AG09309 (cell line): ENCODE data around the gene NDRG3.
"Not testable (repeated sequence)": the region's sequence is repeated elsewhere in the genome, so short reads cannot be mapped to it uniquely, and the experiment has no call there.

Experiments
- DNase-seq: peaks from one replicate; pipeline ENCODE4 v3.0.0-alpha.2; 2010; ENCODE audit warnings: low read depth
- H3K4me3 ChIP-seq: 2 replicates; pipeline ENCODE4 v1.5.1; 2011; ENCODE audit warnings: mild to moderate bottlenecking, low read depth, low read length, moderate library complexity; ENCODE audit not compliant: control insufficient read depth
- TF ChIP-seq, protein P1 (sequence below): IDR thresholded peaks from 2 replicates; pipeline ENCODE4 v1.5.1; 2011; ENCODE audit warnings: mild to moderate bottlenecking, low read depth, low read length, inconsistent platforms; ENCODE audit not compliant: insufficient read depth, control insufficient read depth; ENCODE audit errors: missing control alignments

The NDRG3 gene

DNA sequence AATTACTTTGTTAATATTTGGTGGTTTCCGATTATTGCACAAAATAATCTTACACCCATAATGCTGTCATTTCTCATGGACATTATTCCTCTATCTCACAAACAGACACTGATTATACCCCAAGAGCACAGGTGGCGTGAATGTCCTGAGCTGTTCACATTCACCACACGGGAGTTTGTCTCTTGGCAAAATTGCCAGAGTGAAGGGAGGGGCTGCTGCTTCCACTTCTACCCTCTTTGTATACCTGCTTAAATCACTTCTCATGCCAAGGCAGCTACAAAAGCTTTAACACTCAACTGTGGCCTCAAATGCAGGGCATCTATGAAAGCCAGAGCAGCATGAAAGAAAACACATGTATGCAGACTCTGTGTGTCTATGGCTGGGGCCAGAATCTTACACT is 58.0 kb downstream of the NDRG3 start:
- DNase-seq, result no peak
- H3K4me3 ChIP-seq, result no peak overlapping the region
- TF ChIP-seq, protein P1, sequence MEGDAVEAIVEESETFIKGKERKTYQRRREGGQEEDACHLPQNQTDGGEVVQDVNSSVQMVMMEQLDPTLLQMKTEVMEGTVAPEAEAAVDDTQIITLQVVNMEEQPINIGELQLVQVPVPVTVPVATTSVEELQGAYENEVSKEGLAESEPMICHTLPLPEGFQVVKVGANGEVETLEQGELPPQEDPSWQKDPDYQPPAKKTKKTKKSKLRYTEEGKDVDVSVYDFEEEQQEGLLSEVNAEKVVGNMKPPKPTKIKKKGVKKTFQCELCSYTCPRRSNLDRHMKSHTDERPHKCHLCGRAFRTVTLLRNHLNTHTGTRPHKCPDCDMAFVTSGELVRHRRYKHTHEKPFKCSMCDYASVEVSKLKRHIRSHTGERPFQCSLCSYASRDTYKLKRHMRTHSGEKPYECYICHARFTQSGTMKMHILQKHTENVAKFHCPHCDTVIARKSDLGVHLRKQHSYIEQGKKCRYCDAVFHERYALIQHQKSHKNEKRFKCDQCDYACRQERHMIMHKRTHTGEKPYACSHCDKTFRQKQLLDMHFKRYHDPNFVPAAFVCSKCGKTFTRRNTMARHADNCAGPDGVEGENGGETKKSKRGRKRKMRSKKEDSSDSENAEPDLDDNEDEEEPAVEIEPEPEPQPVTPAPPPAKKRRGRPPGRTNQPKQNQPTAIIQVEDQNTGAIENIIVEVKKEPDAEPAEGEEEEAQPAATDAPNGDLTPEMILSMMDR, result no peak

DNA sequence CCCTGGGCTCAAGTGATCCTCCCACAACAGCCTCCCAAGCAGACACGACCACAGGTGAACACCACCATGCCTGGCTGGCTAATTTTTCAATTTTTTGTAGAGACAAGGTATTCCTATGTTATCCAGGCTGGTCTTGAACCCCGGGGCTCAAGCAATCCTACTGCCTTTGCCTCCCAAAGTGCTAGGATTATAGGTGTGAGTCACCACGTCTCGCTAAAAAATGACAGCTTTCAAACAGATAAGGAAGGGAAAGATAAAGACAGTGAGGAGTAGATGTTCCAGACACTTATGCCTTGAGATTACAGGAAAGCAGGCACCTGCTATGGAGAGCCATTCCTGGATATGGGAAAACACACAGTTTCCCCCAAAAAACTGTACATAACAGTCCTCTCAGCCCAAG is 58.9 kb downstream of the NDRG3 start:
- TF ChIP-seq, protein P1, result no peak
- H3K4me3 ChIP-seq, result no peak overlapping the region
- DNase-seq, result no peak

DNA sequence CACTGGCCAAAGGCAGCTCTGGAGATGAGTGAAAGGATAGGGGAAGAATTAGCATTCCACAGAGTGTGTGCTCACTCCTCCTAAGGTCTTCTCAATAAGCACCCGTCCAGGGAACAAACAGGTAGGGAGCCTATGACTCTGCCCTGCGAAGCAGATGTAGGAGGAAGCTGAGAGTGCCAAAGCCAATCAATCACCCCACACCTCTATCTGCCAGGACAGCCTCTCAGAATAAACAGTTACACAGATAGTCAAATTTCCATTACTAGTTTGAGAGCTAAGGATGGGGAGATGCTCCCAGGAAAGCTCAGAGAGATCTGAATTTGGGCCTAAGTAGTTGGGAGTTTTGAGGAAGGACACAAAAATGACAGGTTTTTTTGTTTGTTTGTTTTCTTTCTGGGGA is 59.4 kb downstream of the NDRG3 start:
- TF ChIP-seq, protein P1, result no peak
- no peak overlapping the region for H3K4me3 ChIP-seq
- DNase-seq, result no peak

DNA sequence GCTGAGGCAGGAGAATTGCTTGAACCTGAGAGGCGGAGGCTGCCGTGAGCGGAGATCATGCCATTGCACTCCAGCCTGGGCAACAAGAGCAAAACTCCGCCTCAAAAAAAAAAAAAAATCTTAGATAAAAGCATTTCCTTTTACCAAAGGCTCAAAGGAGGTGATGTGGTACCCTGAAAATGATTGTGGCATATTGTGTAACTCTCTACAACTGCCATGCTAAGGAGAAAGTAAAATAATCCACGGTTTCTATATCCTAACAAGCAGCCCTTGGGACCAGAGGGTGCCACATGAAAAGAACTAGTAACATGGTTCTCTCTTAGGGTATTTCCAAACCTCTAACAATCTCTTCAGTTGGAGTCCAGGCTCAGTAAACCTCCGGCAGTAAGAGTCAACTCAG is 61.1 kb downstream of the NDRG3 start:
- TF ChIP-seq, protein P1, result no peak
- no peak for DNase-seq
- no peak overlapping the region for H3K4me3 ChIP-seq

DNA sequence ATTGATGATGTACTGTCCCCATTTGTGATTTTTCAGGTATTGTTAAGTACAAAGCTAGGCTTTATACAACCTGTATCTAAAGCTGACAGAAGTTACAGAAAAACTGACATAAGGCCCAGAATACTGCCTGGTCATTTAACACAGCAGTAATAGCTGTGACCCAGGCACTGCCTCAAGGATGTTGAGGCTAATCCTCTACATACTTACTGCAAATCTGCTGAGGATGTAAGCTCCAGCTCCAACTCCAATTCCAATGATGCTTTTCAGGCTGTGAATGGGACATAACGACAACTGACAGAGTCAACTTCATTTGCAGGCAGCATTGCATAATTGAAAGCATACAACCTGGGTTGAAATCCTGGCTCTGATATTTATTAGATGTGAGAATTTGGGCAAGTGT is 63.6 kb downstream of the NDRG3 start:
- H3K4me3 ChIP-seq, result no peak overlapping the region
- TF ChIP-seq, protein P1, result no peak
- no peak for DNase-seq

DNA sequence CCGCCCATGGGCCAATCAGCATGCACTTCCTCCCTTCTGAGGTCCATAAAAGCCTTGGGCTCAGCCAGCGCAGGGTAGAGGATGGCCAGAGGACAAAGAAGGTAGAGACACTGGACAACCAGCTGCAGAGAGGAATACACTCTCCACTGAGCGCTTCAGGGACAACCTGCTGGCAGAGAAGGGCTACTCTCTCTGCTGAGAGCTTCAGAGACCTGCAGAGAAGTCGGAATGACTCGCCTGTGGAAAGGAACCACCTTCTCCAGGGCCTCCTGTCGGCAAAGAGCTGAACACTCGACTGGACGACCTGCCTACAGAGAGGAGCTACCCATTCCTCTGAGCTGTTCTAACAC is 68.5 kb downstream of the NDRG3 start:
- TF ChIP-seq, protein P1, result no peak
- no peak for DNase-seq
- no peak overlapping the region for H3K4me3 ChIP-seq

DNA sequence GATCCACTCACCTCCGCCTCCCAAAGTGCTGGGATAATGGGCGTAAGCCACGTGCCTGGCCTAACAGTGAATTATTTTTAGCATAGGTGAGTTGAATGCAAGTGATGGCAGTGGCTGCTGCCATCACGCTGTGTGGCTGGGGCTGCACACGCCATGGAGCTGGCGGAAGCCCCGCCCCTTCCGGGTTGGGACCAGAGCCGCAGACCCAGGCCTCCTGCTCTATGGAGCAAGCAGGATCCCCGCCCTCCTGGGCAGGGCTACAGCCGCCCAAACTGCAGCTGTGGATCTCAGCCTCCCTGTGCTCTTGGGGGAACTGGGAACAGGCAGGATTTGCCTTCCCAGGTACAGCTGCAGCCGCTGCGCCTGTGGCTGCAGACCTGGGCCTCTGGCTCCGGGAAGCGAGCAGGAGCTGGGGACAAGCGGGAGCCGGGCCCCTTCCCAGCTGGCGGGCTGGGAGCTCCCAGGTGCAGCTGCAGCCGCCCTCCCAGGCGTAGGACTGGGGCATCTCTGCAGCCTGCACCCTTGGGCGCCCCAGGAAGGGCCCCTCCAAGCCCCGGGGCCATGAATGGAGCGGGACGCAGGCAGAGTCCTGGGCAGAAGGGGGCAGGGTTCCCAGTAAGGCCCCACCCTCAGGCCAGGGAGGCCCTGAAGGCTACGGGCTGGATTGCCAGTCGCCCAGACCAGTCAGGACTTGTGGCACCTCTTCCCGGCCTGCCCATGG is 69.0 kb downstream of the NDRG3 start:
- no peak overlapping the region for H3K4me3 ChIP-seq
- no peak for DNase-seq
- TF ChIP-seq, protein P1, result no peak

DNA sequence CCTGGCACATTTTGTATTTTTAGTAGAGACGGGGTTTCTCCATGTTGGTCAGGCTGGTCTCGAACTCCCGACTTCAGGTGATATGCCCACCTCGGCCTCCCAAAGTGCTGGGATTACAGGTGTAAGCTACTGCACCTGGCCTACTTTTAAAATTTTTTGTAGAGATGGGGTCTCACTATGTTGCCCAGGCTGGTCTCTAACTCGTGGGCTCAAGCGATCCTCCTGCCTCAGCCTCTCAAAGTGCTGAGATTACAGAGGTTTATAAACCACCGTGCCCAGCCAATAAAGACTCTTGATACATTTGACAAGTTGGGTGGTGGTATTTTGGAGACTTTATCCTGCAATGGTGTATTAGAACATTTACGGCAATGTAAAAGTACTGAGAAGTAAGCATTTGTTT is 70.3 kb downstream of the NDRG3 start:
- DNase-seq, H3K4me3 ChIP-seq: not testable (repeated sequence)
